PFSK-1 (cell line): Measurements from ENCODE around the gene MRPS18C.

Experiments
- POLR2AphosphoS5 ChIP-seq: IDR thresholded peaks from 2 replicates; pipeline ENCODE4 v1.6.1; 2012; ENCODE audit warnings: low read depth, mild to moderate bottlenecking, control low read depth, low read length, moderate library complexity
- REST ChIP-seq, 2 experiments: IDR thresholded peaks; 2 replicates each; pipeline versions ENCODE4 v1.6.1 to v1.8.0; 2011 to 2012; ENCODE audit warnings: low read depth in 2 of 2, low read length in 2 of 2, control low read depth in 1 of 2, inconsistent platforms in 1 of 2, mild to moderate bottlenecking in 1 of 2, moderate library complexity in 1 of 2; ENCODE audit not compliant: insufficient read depth in 1 of 2
- TAF1 ChIP-seq: IDR thresholded peaks from 2 replicates; pipeline ENCODE4 v1.6.1; 2012; ENCODE audit warnings: low read length, control low read depth, borderline replicate concordance; ENCODE audit not compliant: insufficient read depth

- TF ChIP-seq REST (IDR thresholded peaks at IDR 0.05; ENCODE audit: insufficient read depth in 1 of 2, low read depth in 2 of 2, low read length in 2 of 2) (no peak), TAF1 (no peak), POLR2AphosphoS5 (no peak)
These were observed 48.1 kb downstream of the MRPS18C start for GRCh38 chr4:83503974-83504373.
